Measurements from ENCODE around the gene KCNIP4.

GRCh38 chr4:21638171-21638725 lies 310.3 kb downstream of the KCNIP4 start:
- no peak for TF ChIP-seq YY1 (IDR thresholded peaks at IDR 0.05; ENCODE audit: insufficient read depth, insufficient read length)
- no peak for TF ChIP-seq ZNF274 (IDR thresholded peaks at IDR 0.05; ENCODE audit: low read depth, low read length)
